Measurements from ENCODE around the gene RAB44. TPM values are rescaled to one million over a fixed set of nuclear protein-coding genes. Genes with fewer than 3 reads are reported as not detected.

RAB44 gene
- total and polyA plus RNA-seq, 2 of the 13 experiments (the other 11 are each of a cell fraction or from before 2014, with no cell fraction given) = not detected

- TF ChIP-seq CAMTA2 (CRISPR knock-in tag; IDR thresholded peaks at IDR 0.05; ENCODE audit: borderline replicate concordance) (no peak; the same call in 1 of the 2 replicates), POGK (CRISPR knock-in tag; conservative IDR thresholded peaks at IDR 0.05) (no peak), ZNF335 (CRISPR knock-in tag; IDR thresholded peaks at IDR 0.05) (no peak), ZNF773 (CRISPR knock-in tag; IDR thresholded peaks at IDR 0.05; ENCODE audit: borderline replicate concordance) (no peak), RXRA (CRISPR knock-in tag; IDR thresholded peaks at IDR 0.05) (0 out of 2 replicates have a peak, but pooled peaks have one; percentile 63), ZNF446 (CRISPR knock-in tag; IDR thresholded peaks at IDR 0.05) (no peak), ZNF639 (CRISPR knock-in tag; conservative IDR thresholded peaks at IDR 0.05) (no peak), HES4 (CRISPR knock-in tag; IDR thresholded peaks at IDR 0.05; ENCODE audit: borderline replicate concordance) (peak; percentile 75; the same call in 1 of the 2 replicates), NCOA1 (CRISPR knock-in tag; IDR thresholded peaks at IDR 0.05) (no peak), DNMT1 (CRISPR knock-in tag; IDR thresholded peaks at IDR 0.05) (0 out of 2 replicates have a peak, but pooled peaks have one; percentile 64), HNF1B (CRISPR knock-in tag; IDR thresholded peaks at IDR 0.05) (no peak), WIZ (CRISPR knock-in tag; IDR thresholded peaks at IDR 0.05) (0 out of 2 replicates have a peak, but pooled peaks have one; percentile 74), HIC2 (CRISPR knock-in tag; IDR thresholded peaks at IDR 0.05; ENCODE audit: low read depth) (no peak; the same call in 1 of the 2 replicates), ARNTL (CRISPR knock-in tag; IDR thresholded peaks at IDR 0.05) (no peak), ZNF136 (CRISPR knock-in tag; IDR thresholded peaks at IDR 0.05; ENCODE audit: low read depth) (no peak), NCOR1 (IDR thresholded peaks at IDR 0.05; ENCODE audit: borderline replicate concordance, low read length) (no peak), ADNP (CRISPR knock-in tag; IDR thresholded peaks at IDR 0.05) (no peak), EHMT2 (IDR thresholded peaks at IDR 0.05; ENCODE audit: borderline replicate concordance, low read depth, low read length) (no peak), ZNF251 (CRISPR knock-in tag; IDR thresholded peaks at IDR 0.05) (no peak), TOPORS (CRISPR knock-in tag; IDR thresholded peaks at IDR 0.05) (no peak), ZNF326 (CRISPR knock-in tag; IDR thresholded peaks at IDR 0.05; ENCODE audit: borderline replicate concordance) (no peak), GPN1 (CRISPR knock-in tag; IDR thresholded peaks at IDR 0.05; ENCODE audit: borderline replicate concordance) (no peak)
Observed at GRCh38 chr6:36679043-36679833, 18.4 kb upstream of the RAB44 start (continued).
